CD14-positive monocyte (primary cell): ENCODE measurements around the gene DCP2. TPM values are rescaled to one million over a fixed set of nuclear protein-coding genes. Genes with fewer than 3 reads are reported as not detected.

Experiments
- DNase-seq, 3 donors: peaks; one replicate each; pipeline ENCODE4 v3.0.0-alpha.2; 2011 to 2022
- H2AFZ ChIP-seq: 2 replicates; pipeline ENCODE4 v1.6.0; 2012; ENCODE audit warnings: mild to moderate bottlenecking, low read depth, low read length, inconsistent platforms; ENCODE audit not compliant: insufficient read depth, poor library complexity, severe bottlenecking
- H3K27ac ChIP-seq, 2 donors: 1 replicate in 1 of 2; 2 replicates in 1 of 2; pipeline ENCODE4 v1.5.1; 2012 to 2013; ENCODE audit warnings: low read length in 2 of 2, control low read depth in 1 of 2, inconsistent platforms in 1 of 2, low read depth in 1 of 2, mild to moderate bottlenecking in 1 of 2
- H3K27me3 ChIP-seq, 2 donors: one replicate each; pipeline versions ENCODE4 v1.6.0 to v1.6.1; 2011 to 2013; ENCODE audit warnings: low read length in 2 of 2; ENCODE audit not compliant: control insufficient read depth in 2 of 2, insufficient read depth in 2 of 2
- H3K36me3 ChIP-seq, 2 donors: replicated peaks in 1 of 2; 1 replicate in 1 of 2; 2 replicates in 1 of 2; pipeline versions ENCODE4 v1.5.1 to v1.6.1; 2012 to 2013; ENCODE audit warnings: low read length in 2 of 2, control low read depth in 1 of 2, inconsistent platforms in 1 of 2, mild to moderate bottlenecking in 1 of 2; ENCODE audit not compliant: insufficient read depth in 2 of 2, control insufficient read depth in 1 of 2
- H3K4me1 ChIP-seq, 2 donors: 1 replicate in 1 of 2; 2 replicates in 1 of 2; pipeline versions ENCODE4 v1.5.1 to v1.6.1; 2012 to 2013; ENCODE audit warnings: low read length in 2 of 2, control low read depth in 1 of 2, inconsistent platforms in 1 of 2, mild to moderate bottlenecking in 1 of 2, moderate library complexity in 1 of 2; ENCODE audit not compliant: insufficient read depth in 2 of 2, control insufficient read depth in 1 of 2
- H3K4me2 ChIP-seq: replicated peaks from 2 replicates; pipeline ENCODE3; 2012; ENCODE audit warnings: low read length, moderate library complexity, mild to moderate bottlenecking; ENCODE audit not compliant: poor library complexity, severe bottlenecking; ENCODE audit errors: extremely low read depth
- H3K4me3 ChIP-seq, 3 experiments: fragments of 200-600 bp in 1 of 3; sonication (generic) in 1 of 3; replicated peaks in 1 of 3; 1 replicate in 2 of 3; 2 replicates in 1 of 3; pipeline ENCODE4 v1.5.1; 2011 to 2013; ENCODE audit warnings: low read length in 3 of 3, mild to moderate bottlenecking in 3 of 3, control low read depth in 2 of 3, low read depth in 2 of 3, inconsistent platforms in 1 of 3, moderate library complexity in 1 of 3
- H3K79me2 ChIP-seq: 2 replicates; pipeline ENCODE4 v1.6.0; 2012; ENCODE audit warnings: mild to moderate bottlenecking, control low read depth, inconsistent platforms, low read length, moderate library complexity; ENCODE audit not compliant: insufficient read depth
- H3K9ac ChIP-seq: 2 replicates; pipeline ENCODE4 v1.6.0; 2017; ENCODE audit warnings: low read length, mild to moderate bottlenecking; ENCODE audit not compliant: insufficient read depth, poor library complexity, severe bottlenecking
- H3K9me3 ChIP-seq, 2 donors: replicated peaks in 1 of 2; 1 replicate in 1 of 2; 2 replicates in 1 of 2; pipeline versions ENCODE4 v1.5.1 to v1.6.1; 2012 to 2013; ENCODE audit warnings: low read length in 2 of 2, control low read depth in 1 of 2; ENCODE audit not compliant: control insufficient read depth in 1 of 2, insufficient read depth in 1 of 2
- H4K20me1 ChIP-seq: 2 replicates; pipeline ENCODE4 v1.6.0; 2012; ENCODE audit warnings: mild to moderate bottlenecking, low read length, control low read depth, moderate library complexity; ENCODE audit not compliant: insufficient read depth
- H3K27ac Mint-ChIP-seq, 7 donors: one replicate each; pipeline ENCODE4 v1.8.0; 2020; ENCODE audit warnings: mild to moderate bottlenecking in 7 of 7, mixed read lengths in 7 of 7, moderate library complexity in 6 of 7, inconsistent platforms in 2 of 7
- H3K27me3 Mint-ChIP-seq, 3 donors: one replicate each; pipeline ENCODE4 v1.8.0; 2021 to 2022; ENCODE audit warnings: low read depth in 3 of 3, mild to moderate bottlenecking in 3 of 3, mixed read lengths in 3 of 3, moderate library complexity in 3 of 3, inconsistent platforms in 1 of 3
- H3K36me3 Mint-ChIP-seq, 2 donors: one replicate each; pipeline ENCODE4 v1.8.0; 2020; ENCODE audit warnings: mixed read lengths in 2 of 2, inconsistent platforms in 1 of 2, mild to moderate bottlenecking in 1 of 2
- H3K4me1 Mint-ChIP-seq: one replicate; pipeline ENCODE4 v1.8.0; 2020; ENCODE audit warnings: mild to moderate bottlenecking, mixed read lengths
- H3K4me3 Mint-ChIP-seq, 2 donors: one replicate each; pipeline ENCODE4 v1.8.0; 2020; ENCODE audit warnings: mild to moderate bottlenecking in 2 of 2, mixed read lengths in 2 of 2, moderate library complexity in 1 of 2
- H3K9me3 Mint-ChIP-seq, 7 donors: one replicate each; pipeline ENCODE4 v1.8.0; 2020 to 2022; ENCODE audit warnings: mixed read lengths in 7 of 7, mild to moderate bottlenecking in 6 of 7, moderate library complexity in 6 of 7, inconsistent platforms in 2 of 7
- CTCF ChIP-seq: fragments of 200-600 bp; IDR thresholded peaks from one replicate; pipeline ENCODE4 v1.8.0; 2022; ENCODE audit warnings: antibody characterized with exemption, mild to moderate bottlenecking
- WGBS: methylation state at CpG from one replicate; pipeline ENCODE4 v1.1.5; 2013; ENCODE audit warnings: missing lambda C conversion rate; ENCODE audit not compliant: insufficient coverage; 5-methylcytosine and 5-hydroxymethylcytosine counted together
- intact Hi-C, 2 donors: fragments of 100-400 bp; cut with micrococcal nuclease; formaldehyde crosslinking; loops; one replicate each; pipeline versions ENCODE4 v1.15.0 to v1.15.1; 2023
- polyA plus RNA-seq, 3 donors: library from polyadenylated mRNA; depleted of rRNA in 1 of 3; unstranded in 2 of 3; stranded (reverse) in 1 of 3; fragments of 300-500 nt in 2 of 3; fragments of >200 nt in 1 of 3; fragmentation: Illumina TruSeq in 2 of 3; gene quantifications; 1 replicate in 2 of 3; 2 replicates in 1 of 3; pipeline ENCODE4 v1.2.3, GENCODE V29; 2012 to 2021

Gene DCP2
- polyA plus RNA-seq, 3 donors, result 24.0 to 62.2 (median 58.9) TPM

GRCh38 chr5:112979723-112980122, 3.1 kb downstream of the DCP2 start:
- Histone ChIP-seq H4K20me1 (peaks cover 77% of the 10 kb centered on the region), H3K9me3 (no peaks in the 10 kb centered on the region), H3K4me1 (peaks cover 18 to 40% of the 10 kb centered on the region in 2 donors), H3K27me3 (no peaks in the 10 kb centered on the region), H3K27ac (peak overlapping the region in 1 of 2 donors; percentile 37), H3K4me3 (peak overlapping the region in 1 of 3 experiments; percentile 91), H3K36me3 (peaks cover 14 to 36% of the 10 kb centered on the region in 2 donors), H2AFZ (no peak overlapping the region), H3K79me2 (peaks cover 81% of the 10 kb centered on the region), H3K4me2 (peak overlapping the region; percentile 86), H3K9ac (no peak overlapping the region)
- Mint-ChIP-seq H3K4me3 (peak overlapping the region in 1 of 2 donors; percentile 41), H3K36me3 (peaks cover 25 to 27% of the 10 kb centered on the region in 2 donors), H3K27me3 (no peaks in the 10 kb centered on the region), H3K9me3 (no peaks in the 10 kb centered on the region), H3K4me1 (peaks cover 61% of the 10 kb centered on the region), H3K27ac (peak overlapping the region in 5 of 7 donors; percentile 47 to 74 (median 59))
- intact Hi-C loops, result loop anchor here in 1 of 2 donors (5.0 kb wide), 2 partner anchors 57 to 117 kb away; partner anchors contain the start of genes REEP5 and SRP19
- no peak for DNase-seq
- WGBS, result 89% methylated on average over 3 of the region's 3 CpGs
- TF ChIP-seq CTCF, result no peak

DNA sequence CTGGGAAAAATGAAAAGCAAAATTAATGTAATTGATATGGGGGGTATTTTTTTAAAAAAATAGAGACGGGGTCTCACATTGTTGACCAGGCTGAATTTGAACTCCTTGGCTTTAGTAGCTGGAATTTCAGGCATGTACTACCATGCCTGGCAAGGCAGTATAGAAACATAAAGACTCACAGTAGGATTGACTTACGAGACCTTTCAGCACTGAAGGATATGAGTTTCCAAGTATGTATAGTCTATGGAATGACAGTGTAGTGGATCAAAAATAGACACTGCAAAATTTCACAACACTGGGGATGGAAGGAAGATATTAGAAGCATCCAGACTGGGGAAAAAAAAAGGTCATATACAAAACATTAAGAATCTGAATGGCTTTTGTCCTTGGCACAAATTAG, 6.8 kb downstream of the DCP2 start:
- 100% methylated on average over 1 of the region's 2 CpGs for WGBS
- Mint-ChIP-seq H3K36me3 (peaks cover 36 to 48% of the 10 kb centered on the region in 2 donors), H3K27ac (peak overlapping the region in 4 of 7 donors; percentile 6 to 44 (median 9)), H3K27me3 (no peaks in the 10 kb centered on the region), H3K4me1 (peaks cover 47% of the 10 kb centered on the region), H3K9me3 (no peaks in the 10 kb centered on the region), H3K4me3 (no peak overlapping the region)
- H3K9me3 ChIP-seq, result no peaks in the 10 kb centered on the region
- H3K79me2 ChIP-seq, result peaks cover 100% of the 10 kb centered on the region
- no peak for DNase-seq
- peaks cover 7 to 25% of the 10 kb centered on the region in 2 donors for H3K4me1 ChIP-seq
- H3K36me3 ChIP-seq, result peaks cover 25 to 67% of the 10 kb centered on the region in 2 donors
- intact Hi-C loops, result no loop called here
- H4K20me1 ChIP-seq, result peaks cover 99% of the 10 kb centered on the region
- H3K27me3 ChIP-seq, result no peaks in the 10 kb centered on the region
- H3K4me3 ChIP-seq, result no peak overlapping the region
- no peak overlapping the region for H3K9ac ChIP-seq
- H3K4me2 ChIP-seq, result no peak overlapping the region
- no peak for TF ChIP-seq CTCF
- H3K27ac ChIP-seq, result peak overlapping the region in 1 of 2 donors; percentile 54
- H2AFZ ChIP-seq, result no peak overlapping the region
